ENCODE measurements around the gene ZNHIT3.
"Not testable (repeated sequence)": the region's sequence is repeated elsewhere in the genome, so short reads cannot be mapped to it uniquely, and the experiment has no call there.

ZNHIT3 gene

DNA sequence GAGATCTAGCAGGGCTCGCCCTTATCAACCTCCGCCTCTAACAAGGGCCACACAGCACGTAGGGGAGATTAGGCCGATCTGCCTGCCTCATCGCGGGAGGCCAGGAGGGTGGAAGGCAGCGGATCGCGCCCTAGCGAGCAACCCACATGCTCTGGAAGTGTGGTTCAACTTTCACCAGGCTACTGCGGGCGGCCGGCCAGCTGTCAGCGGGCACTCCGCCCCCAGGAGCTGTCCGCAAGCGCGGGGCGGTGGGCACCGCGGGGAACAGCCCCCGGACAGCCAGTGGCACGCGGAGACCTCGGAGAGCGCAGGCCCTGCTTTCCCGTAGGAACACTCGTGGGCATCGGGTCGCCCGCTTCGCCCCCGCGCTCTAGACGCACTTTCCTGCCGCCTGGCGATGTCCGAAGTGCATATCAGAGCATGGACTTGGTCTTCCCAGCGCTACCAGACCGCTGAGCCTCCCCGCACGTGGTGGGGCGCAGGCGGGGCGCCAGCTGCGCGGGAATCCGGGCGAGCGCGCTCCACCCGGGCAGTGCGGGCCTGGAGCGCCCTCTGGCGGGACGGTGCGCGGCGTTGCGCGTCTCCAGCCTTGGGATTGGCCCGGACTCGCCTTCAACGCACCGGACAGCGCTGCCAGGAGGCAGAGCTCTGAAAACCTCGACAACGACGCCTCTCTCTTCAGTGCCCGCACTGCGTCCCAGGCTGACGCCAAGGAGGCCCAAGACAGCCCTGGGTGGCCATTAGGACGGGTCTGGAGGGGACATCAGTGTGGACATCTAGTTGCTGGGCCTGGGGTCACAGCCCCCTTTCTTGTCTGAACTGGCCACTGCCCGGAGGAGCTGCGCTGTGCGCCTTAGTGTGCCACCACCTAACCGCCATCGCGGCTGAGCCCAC is 3.6 kb upstream of the ZNHIT3 start:
- DNase-seq (ENCODE audit: insufficient read length, low spot score) (peak; percentile 85), FAIRE-seq (no peak)

DNA sequence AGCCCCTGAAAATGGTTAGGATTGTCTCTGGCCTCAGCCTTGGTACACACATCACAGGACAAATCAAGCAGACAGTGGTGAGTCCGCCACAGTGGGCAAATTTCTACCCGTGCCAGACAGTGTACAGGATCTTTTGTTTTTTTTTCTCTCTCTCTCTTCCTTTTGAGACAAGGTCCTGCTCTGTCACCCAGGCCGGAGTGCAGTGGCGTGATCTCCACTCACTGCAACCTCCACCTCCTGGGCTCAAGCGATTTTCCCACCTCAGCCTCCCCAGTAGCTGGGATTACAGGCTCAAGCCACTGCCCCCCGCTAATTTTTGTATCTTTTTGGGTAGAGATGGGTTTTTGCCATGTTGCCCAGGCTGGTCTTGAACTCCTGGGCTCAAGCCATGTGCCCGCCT is 2.5 kb upstream of the ZNHIT3 start:
- FAIRE-seq; DNase-seq (ENCODE audit: insufficient read length, low spot score): not testable (repeated sequence)

DNA sequence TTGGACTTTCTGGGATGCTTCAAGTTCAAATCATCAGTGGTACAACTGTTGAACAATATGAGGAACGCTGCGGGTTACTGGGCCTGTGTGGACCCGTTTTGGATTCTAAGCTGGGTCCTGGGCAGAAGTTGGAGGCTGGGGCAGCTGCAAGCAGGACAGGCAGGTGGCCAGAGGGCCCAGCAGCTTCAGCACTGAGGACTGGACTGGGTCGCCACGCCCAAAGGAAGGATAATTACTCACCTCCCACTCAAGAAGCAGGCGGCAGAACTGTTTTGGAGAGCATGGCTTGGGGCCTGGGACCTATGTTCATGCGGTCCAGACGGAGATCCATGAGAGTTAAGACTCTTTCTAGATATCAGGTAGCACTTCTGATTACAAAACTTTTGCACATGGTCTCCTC is 1.5 kb upstream of the ZNHIT3 start:
- FAIRE-seq, result no peak
- no peak for DNase-seq (ENCODE audit: insufficient read length, low spot score)

DNA sequence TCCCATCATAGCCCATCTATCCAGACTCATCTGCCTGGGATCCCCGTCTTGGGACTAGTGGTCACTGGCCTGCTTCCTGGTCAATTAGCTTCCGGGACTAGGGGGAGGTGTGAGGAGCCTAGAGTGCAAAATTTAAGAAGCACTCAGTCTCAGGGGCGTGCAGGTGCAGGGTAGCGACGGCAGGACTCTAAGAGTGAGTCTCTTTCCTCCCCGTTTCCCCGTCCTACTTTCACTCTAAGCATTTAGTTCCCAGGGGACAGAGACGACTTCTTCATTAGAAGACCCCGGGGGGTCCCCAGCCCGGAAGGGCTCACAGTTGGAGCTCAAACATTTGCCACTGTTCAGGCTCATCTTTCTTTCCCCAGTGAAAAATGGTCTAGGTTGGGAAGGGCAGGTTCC is 677 bp upstream of the ZNHIT3 start:
- FAIRE-seq (no peak), DNase-seq (ENCODE audit: insufficient read length, low spot score) (peak; percentile 56)

DNA sequence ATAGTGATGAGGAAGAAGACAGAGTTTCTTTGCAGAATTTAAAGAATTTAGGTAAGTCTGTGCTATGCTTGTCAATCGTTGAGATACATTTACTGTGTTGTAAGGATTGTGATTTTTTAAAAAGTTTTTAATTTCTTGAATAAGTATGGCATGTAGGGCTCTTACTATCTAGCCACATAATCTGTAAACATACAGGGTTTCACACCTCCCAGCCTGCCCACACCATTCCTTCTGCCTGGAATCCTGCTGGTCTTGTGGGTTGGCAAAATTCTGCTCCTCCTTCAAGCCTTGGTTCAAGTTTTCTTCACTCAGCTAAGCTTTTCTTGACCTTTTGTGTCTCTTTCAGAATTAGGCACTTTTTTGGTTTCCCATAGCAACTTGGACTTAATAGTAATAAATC is 7.5 kb downstream of the ZNHIT3 start:
- DNase-seq (ENCODE audit: insufficient read length, low spot score) (no peak), FAIRE-seq (no peak)

DNA sequence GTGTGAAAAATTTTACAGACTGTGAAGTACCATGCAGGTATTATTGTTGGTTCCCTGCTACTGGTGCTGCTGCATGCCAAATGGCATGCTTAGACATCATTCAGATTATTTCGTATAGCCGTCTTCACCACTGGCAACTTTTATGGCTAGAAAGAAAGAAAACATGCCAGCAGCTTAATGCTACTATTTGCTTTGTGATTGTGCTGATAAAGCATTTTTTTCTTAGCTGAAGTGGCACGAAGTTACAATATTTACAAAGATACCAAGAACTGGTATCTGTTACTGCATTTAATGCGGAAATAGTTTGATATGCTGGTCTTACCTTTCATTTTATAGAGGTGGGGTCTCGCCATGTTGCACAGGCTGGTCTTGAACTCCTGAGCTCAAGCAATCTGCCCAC is 8.2 kb downstream of the ZNHIT3 start:
- no peak for DNase-seq (ENCODE audit: insufficient read length, low spot score)
- FAIRE-seq, result no peak

DNA sequence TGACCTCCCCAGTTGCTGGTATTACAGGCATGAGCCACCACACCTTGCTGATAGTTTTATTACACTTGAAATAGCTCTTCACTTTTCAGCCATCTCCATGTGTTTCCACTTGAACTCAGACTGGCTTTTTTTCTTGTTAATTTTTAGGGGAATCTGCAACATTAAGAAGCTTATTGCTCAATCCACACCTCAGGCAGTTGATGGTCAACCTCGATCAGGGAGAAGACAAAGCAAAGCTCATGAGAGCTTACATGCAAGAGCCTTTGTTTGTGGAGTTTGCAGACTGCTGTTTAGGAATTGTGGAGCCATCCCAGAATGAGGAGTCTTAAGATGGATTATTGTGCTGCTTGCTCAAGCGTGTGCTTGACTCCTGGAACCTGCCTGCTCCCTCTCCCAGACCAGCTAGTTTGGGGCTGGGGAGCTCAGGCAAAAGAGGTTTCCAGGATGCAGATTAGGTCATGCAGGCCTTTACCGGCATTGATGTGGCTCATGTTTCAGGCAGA is 8.6 kb downstream of the ZNHIT3 start:
- FAIRE-seq (no peak), DNase-seq (ENCODE audit: insufficient read length, low spot score) (no peak)

DNA sequence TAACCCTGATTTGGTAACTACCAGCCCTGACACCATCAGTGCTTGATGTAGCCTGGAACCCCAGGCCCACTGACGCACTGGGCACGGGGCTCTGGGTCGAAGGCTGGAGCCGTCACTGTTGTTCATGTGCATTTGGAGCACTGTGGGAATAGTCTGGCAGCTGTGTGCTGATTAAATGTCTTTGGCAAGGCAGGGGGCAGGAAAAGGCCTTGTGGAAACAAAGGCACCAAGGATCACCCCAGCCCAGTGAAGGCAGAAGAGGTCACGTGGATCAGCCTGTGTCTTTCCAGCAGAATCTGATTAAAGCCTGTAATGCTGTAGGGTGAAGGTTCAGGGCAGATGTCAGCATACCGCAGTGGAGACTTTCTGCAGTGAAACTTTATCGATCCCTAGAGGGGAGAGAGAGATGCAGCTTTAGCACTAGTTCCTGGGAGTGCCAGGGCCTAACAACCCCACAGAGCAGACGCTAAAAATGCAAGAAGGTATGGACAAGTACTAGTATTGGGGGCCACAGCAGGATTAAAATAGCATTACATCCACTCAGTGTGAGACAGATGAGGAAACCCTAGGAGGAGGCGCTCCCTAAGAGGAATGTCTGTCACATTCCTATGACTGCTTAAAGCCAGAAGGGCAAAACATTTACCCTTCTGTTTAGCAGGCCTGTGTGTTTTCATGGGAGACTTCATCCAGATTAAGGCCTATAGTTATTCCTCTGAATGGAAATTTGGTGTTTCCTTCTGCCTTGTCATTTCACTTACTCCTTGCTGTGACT is 9.7 kb downstream of the ZNHIT3 start:
- no peak for FAIRE-seq
- no peak for DNase-seq (ENCODE audit: insufficient read length, low spot score)

DNA sequence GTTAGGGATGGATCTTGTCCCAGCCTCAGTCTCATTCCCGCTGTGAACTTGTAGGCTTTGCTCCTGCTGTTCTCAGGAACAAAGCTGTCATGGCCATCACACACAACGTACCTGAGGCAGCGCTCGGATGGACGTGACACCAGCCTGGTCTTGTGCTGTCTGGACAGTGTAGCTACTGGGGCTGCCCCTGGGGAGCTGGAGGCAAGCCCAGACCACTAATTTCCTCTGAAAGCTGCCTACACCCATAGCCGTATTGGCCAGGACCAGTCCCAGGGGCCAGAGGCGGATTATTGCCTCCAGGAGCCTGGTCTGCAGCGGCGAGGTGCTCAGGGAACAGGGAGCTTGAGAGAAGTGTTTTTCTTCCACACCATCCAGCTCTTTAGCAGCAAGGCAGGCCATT is 11.7 kb downstream of the ZNHIT3 start:
- no peak for DNase-seq (ENCODE audit: insufficient read length, low spot score)
- FAIRE-seq, result no peak

DNA sequence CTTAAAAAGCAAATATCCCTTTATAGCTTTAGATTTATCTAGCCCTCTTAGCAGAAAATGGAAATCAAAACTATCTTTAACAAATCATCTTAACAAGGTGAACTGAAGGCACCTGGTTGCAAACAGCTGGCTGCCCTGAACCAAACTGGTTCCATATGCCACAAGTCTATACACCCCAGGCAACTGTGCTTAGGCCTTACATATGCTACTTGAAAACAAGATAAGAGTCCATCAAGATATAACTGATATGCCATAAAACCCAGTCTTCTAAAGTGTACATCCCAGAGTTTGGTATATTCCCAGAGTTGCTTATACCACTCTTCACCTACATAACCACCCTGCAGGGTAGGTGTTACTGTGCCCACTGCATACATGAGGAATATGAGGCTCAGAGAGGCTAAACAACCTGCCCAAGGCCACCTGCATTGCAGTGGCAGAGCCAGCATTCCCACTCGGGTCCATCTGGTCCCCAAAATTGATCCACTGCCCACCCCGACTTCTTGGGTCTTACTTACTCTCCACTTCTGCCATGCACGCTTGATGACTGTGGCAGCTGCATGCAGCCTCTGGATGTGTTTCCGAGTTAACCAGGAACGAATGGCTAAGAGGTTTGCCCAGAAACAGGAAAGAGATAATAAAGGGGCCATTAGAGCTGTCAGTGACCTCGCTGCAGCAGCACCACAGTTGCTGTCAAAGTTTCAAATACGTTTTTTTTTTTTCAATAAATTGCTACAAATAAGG is 12.2 kb downstream of the ZNHIT3 start:
- no peak for DNase-seq (ENCODE audit: insufficient read length, low spot score)
- FAIRE-seq, result no peak

DNA sequence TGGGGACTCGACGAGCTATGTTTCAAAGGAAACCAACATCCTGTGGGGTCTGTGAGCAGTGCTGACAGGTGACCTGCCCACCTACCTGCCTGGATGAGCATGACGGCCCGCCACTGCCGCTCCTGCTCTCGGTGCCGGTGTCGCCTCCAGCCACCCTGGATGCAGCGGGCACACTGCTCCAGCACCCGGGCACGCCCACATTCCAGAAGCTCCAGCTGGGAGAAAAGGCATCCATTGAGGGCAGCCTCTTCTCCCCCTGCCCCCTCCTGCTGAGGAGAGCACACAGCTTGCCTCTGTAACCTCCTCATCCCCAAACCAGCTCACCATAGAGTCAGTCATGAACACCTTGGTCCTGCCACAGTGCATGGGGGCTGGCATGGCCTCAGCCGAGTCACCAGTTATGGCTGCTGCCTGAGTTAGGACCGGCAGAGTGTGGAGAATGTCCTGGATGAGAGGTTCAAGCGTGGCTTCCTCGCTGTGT is 14.3 kb downstream of the ZNHIT3 start:
- DNase-seq (ENCODE audit: insufficient read length, low spot score) (no peak), FAIRE-seq (no peak)

DNA sequence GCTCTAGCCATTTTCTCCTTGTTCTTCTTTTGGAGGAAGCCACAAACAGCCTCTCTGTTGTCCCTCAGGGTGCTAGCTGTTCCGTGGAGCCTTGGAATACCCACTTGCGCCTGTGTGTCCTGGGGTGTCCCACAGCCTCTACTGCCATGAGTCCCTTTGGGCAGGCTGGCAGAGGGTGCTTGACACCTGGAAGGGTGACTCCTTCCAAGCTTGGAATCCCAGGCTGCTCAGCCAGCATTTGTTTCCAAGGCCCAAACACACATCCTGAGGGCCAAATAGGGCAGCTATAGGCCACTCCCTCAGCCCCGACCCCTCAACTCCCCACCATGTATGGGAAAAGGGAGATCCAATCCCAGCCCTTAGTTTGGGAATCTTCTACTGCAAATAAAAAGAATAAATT is 14.9 kb downstream of the ZNHIT3 start:
- FAIRE-seq (no peak), DNase-seq (ENCODE audit: insufficient read length, low spot score) (no peak)

DNA sequence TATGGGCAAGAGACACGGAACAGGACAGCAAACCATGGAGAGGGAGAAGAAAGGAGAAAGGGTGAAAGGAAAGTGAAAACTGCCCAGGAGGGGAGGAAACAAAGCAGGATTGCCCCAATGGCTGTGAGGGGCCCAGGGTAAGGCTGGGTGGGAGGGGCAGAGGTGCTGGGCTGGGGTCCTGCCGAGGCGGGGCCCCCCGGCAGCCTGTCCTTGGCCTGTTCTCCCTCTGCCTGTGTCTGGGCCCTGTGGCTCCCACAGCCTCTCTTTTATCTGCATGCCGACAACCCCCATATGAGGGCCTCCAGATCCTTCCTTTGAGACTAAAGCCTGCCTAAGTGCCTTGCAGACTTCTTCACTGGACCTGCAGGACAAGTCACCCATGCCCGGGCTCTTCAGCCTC is 15.5 kb downstream of the ZNHIT3 start:
- FAIRE-seq (no peak), DNase-seq (ENCODE audit: insufficient read length, low spot score) (no peak)

DNA sequence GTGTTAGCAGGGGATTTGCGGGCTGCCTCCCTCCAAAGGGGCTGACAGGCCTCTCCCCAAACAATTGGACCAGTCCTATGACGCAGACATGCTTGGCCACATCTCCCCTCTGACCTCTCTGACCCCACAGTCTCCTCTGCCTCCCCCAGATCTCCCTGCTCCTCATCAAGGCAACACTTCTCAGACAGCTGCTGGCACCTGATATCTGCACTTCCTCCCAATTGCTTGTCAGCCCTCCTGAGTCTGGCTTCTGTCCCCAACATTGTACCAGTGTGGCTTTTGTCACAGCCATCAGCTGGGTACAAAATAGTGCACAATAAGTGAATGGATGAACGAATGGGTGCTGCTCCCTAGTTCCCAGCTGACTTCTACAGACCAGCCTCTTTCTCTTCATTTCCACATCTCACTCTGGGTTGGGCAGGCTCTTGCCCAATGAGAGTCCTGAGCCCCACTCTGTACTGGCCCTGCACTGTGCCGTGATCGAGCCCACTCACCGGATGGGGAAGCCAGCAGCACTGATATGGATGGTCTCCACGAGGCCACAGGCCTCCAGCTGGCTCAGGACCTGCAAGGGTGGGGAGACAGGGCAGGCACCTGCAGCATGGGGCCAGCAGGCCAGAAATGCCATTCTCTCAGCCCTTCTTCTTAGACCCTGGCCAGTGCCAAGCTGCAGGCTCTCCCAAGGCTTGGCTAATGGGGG is 17.1 kb downstream of the ZNHIT3 start:
- FAIRE-seq (no peak), DNase-seq (ENCODE audit: insufficient read length, low spot score) (no peak)

DNA sequence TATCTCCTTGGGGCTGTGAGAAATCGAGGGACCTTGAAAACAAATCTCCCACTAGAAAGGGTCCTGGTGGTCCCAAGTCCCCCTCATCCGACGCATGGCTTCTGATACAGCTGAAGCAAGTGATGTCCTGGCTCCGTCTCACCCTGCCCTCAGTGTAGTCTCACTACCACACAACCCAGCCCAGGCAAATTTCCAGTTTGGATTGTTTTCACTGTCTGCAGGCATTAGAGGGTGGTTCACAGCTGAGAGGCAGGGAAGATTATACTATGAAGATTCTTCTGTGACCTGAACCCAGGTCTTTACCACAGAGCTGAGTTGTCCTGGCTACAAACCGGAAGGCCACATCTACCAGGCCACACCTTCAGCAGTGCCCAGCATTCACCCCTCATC is 17.7 kb downstream of the ZNHIT3 start:
- DNase-seq (ENCODE audit: insufficient read length, low spot score) (no peak), FAIRE-seq (no peak)

DNA sequence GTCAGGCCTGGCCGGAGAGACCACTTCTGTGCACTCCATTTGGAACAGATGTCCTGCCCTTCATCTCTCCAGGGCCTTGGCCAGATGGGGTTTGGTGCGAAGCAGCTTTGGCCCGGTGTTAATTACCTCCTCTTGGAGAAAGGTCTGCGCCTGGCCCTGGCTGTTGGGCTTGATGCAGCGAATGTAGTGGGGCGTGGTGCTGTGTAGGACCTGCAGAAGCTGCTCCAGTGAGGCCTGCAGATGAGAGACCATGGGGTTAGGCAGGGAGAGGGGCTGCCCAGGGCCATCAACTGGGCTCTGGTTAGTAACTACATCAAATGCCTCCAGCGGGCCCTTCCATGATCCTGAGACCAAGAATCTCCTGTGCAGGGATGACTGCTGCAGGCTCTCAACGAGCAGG is 18.7 kb downstream of the ZNHIT3 start:
- FAIRE-seq, result no peak
- DNase-seq (ENCODE audit: insufficient read length, low spot score), result no peak

DNA sequence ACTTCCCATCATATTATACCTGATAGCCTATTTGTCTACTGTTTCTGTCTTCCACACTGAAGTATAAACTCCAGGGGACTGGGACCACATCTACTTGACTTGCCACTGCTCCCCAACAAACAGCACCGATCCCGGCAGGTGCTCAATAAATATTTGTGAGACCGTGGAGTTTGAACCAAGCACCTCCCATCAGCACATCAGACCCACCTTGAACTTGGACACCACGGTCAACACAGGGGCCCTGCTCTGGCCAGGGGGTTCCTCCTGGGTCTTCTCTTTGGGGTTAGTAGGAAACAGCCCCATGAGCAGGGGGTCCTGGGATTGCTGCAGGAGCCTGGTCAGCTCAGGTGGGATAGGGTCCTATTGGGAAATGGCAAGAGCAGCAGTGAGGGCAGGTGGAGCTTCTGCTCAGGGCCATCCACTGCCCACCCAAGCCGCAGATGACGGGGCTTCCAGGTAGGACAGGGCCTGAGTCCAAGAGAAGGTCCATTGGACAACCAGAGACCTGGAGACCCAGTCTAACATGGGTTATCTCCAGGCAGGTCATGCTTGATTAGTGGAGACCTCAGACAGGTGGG is 19.9 kb downstream of the ZNHIT3 start:
- no peak for DNase-seq (ENCODE audit: insufficient read length, low spot score)
- no peak for FAIRE-seq

DNA sequence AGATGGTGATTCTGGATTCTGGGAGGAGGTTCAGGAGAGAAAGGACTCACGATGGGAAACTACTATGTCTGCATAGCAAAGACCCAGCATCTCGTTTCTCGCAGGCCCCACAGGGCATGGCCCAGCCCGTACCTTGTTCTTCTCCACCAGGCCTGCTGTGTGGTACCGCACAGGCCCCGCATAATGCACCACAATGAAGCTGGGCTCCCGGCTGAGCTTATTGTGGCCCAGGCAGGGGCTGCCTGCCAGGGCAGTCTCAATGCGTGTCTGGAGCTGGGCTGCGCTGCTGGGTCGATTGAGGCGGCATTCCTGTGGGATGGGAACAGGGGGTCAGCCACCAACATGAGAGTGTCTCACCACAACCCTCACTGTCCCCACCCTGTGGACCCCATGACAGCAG is 20.4 kb downstream of the ZNHIT3 start:
- no peak for DNase-seq (ENCODE audit: insufficient read length, low spot score)
- FAIRE-seq, result no peak

DNA sequence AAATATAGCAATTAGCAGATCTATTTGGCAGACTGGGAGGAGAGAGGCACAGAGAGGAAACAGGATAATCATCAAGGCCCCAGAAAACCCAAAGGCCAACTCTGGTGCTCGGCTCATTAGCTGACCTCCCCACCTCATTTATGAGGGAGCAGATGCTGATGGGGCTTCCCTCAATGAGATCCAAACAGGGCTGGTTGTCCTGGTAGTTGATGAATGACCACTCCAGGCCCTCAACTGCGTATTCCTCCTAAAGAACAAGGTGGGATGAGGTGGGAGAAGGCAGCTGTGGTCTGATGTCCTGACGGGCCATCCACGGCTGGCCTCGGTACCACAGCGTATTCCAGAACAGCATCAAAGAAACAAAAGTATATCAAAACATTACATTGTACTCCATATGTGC is 20.8 kb downstream of the ZNHIT3 start:
- FAIRE-seq (no peak), DNase-seq (ENCODE audit: insufficient read length, low spot score) (no peak)

DNA sequence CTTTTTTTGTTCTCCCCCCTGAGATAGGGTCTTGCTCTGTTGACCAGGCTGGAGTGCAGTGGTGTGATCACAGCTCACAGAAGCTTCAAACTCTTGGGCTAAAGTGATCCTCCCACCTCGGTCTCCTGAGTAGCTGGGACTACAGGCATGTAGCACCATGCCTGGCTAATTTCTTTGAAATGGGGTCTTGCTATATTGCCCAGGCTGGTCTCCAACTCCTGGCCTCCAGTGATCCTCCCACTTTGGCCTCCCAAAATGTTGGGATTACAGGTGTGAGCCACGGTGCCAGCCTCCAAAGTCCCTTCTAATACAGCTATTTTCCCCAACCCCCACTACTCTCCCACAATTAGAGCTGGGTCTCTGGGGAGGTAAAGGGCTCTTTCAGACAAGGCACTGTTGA is 22.0 kb downstream of the ZNHIT3 start:
- FAIRE-seq; DNase-seq (ENCODE audit: insufficient read length, low spot score): not testable (repeated sequence)

Data from GM19239 (cell line).